Measurements from ENCODE around the gene MT4. TPM values are rescaled to one million over a fixed set of nuclear protein-coding genes. Genes with fewer than 3 reads are reported as not detected.

MT4 gene
- total and polyA plus RNA-seq, 9 donors: not detected

DNA sequence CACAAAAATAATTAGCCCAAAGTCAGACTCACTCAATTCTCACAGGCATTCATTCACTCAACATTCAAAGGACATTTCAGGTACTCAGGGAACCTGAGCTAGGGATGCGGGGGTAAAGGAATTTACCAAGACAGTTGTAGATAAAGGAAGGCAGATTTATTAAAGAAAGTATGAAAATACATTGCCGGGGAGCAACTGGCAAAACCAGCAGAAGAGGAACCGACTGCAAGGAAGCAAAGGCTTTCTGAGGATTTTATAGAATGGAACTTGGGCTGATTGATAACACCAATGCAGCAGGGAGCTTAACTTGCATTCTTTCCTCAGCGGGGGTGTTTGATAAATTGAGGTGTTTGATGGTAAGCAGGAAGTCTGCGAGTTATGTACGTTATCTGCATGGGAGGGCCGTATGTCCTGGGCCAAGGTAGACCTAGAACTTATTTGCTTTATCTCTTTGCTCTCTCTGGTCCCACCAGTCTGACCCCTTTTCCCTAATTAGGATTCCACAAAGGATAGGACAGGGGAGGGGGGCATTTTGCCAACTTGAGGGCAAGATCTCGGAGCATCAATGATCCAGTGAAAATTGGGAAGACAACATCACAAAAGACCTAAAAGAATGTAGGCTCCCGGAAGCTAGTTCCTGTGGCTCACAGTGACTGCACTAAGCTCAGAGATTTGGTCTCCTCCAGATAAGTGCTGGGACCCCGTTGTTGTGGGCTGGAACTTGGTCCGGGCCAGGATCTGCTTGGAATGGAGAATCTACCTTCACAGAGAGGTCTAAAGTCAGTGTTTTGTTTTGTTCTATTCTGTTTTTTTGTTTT lies 18.7 kb downstream of the MT4 start:
- TF ChIP-seq POLR2A (IDR thresholded peaks at IDR 0.05) (no peak), EP300 (IDR thresholded peaks at IDR 0.05) (no peak)
- TF ChIP-seq, protein P1, sequence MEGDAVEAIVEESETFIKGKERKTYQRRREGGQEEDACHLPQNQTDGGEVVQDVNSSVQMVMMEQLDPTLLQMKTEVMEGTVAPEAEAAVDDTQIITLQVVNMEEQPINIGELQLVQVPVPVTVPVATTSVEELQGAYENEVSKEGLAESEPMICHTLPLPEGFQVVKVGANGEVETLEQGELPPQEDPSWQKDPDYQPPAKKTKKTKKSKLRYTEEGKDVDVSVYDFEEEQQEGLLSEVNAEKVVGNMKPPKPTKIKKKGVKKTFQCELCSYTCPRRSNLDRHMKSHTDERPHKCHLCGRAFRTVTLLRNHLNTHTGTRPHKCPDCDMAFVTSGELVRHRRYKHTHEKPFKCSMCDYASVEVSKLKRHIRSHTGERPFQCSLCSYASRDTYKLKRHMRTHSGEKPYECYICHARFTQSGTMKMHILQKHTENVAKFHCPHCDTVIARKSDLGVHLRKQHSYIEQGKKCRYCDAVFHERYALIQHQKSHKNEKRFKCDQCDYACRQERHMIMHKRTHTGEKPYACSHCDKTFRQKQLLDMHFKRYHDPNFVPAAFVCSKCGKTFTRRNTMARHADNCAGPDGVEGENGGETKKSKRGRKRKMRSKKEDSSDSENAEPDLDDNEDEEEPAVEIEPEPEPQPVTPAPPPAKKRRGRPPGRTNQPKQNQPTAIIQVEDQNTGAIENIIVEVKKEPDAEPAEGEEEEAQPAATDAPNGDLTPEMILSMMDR (IDR thresholded peaks at IDR 0.05): no peak
- intact Hi-C loops (cut with DNase I): loop anchor here in 2 of 4 donors (10.0 kb wide), 2 partner anchors 69 to 101 kb away; partner anchors contain the start of gene MT1X (in 1 of the 2)
- no peaks in the 10 kb centered on the region for H3K27me3 ChIP-seq
- no peaks in the 10 kb centered on the region for H3K36me3 ChIP-seq
- no peaks in the 10 kb centered on the region for H3K4me1 ChIP-seq (ENCODE audit: insufficient read depth)
- DNase-seq: no peak
- no peak overlapping the region for H3K4me3 ChIP-seq
- WGBS, 3 donors: 25 to 40% (median 26%) methylated on average over 11 of the region's 11 CpGs
- no peak overlapping the region for H3K27ac ChIP-seq
- no peaks in the 10 kb centered on the region for H3K9me3 ChIP-seq

DNA sequence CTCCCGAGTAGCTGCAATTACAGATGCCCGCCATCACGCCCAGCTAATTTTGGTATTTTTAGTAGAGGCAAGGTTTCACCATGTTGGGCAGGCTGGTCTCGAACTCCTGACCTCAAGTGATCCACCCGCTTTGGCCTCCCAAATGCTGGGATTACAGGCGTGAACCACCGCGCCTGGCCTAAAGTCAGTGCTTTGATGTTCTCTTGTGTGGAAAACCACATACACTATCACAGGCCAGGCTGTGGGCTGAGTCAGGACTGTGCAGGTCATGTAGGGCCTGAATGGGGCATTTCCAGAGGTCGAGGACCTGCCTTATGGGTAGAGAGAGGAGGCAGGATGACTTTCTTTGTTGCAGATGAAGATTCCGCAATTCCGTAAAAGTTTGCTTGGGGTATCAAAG lies 19.4 kb downstream of the MT4 start:
- Histone ChIP-seq H3K36me3 (no peaks in the 10 kb centered on the region), H3K27ac (no peak overlapping the region), H3K4me3 (no peak overlapping the region), H3K27me3 (no peaks in the 10 kb centered on the region), H3K4me1 (ENCODE audit: insufficient read depth) (no peaks in the 10 kb centered on the region), H3K9me3 (no peaks in the 10 kb centered on the region)
- TF ChIP-seq EP300 (IDR thresholded peaks at IDR 0.05): no peak
- TF ChIP-seq, protein P1 (IDR thresholded peaks at IDR 0.05): no peak
- no peak for TF ChIP-seq POLR2A (IDR thresholded peaks at IDR 0.05)
- intact Hi-C loops (cut with DNase I): loop anchor here in 2 of 4 donors (10.0 kb wide), 2 partner anchors 69 to 101 kb away; partner anchors contain the start of gene MT1X (in 1 of the 2)
- 86 to 93% (median 92%) methylated on average over 11 of the region's 11 CpGs for WGBS, 3 donors
- DNase-seq: no peak

DNA sequence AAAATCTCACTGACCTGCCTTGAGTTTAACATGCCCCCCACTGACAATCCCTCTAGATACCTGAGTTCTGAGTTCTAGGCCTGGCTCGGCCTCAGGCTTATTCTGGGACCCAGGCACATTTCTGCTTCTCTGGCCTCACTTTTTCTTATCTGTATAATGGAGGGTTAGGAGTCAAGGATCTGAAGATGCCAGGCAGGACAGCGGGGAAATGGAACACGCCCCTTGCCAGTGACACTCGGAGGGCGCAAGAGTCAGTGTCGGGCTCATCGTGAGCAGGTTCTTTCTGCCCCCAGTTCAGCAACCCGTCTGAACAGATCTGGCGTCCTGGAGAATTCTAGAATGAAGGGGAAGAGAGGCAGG lies 23.9 kb downstream of the MT4 start:
- Histone ChIP-seq H3K9me3 (no peaks in the 10 kb centered on the region), H3K27me3 (no peaks in the 10 kb centered on the region), H3K36me3 (no peaks in the 10 kb centered on the region), H3K4me1 (ENCODE audit: insufficient read depth) (peaks cover 3% of the 10 kb centered on the region), H3K4me3 (no peak overlapping the region), H3K27ac (no peak overlapping the region)
- no peak for TF ChIP-seq POLR2A (IDR thresholded peaks at IDR 0.05)
- TF ChIP-seq EP300 (IDR thresholded peaks at IDR 0.05): no peak
- TF ChIP-seq, protein P1 (IDR thresholded peaks at IDR 0.05): no peak
- intact Hi-C loops (cut with DNase I): loop anchor here in 2 of 4 donors (10.0 kb wide), 2 partner anchors 74 to 96 kb away; partner anchors contain the start of gene MT1X (in 1 of the 2)
- no peak for DNase-seq
- 26 to 34% (median 30%) methylated on average over 9 of the region's 9 CpGs for WGBS, 3 donors

DNA sequence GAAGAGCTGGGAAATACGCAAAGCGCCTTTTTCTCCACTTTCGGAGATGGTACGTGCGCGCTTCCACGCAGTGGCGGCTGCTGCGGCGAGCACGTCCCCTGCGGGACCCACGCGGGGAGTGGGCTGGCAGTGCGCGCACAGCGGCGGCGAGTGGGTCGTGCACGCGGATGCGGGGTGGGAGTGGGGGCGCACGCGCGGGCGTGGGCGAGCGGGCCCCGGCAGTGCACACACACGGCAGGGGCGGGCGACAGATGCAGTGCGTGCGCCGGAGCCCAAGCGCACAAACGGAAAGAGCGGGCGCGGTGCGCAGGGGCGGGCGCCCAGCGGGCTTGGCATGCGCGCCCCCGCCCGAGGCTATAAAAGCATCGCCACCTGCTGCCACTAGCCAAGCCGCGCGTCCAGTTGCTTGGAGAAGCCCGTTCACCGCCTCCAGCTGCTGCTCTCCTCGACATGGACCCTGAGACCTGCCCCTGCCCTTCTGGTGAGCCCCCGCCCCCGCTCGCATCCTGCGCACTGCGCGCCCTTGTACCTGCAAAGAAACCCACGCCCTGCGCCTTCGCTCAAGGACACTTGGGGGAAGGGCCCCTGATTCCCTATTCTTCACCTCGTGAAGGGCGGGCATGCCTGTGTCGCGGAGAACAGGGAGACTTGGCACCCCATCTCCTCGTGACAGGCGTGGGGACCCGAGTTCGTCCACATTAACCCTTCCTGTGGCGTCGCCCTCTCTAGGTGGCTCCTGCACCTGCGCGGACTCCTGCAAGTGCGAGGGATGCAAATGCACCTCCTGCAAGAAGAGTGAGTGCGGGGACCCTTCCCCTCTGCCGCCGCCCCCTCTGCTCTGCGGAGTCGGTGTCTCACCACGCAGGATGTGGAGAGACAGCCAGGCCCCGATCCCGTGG lies 24.5 kb downstream of the MT4 start, which contains the start of gene MT3:
Gene MT3 (plus strand): TSS at position 388 of the 899 bp plus-strand sequence. CDS start 63 bp downstream, at position 451.
- Histone ChIP-seq H3K27me3 (no peaks in the 10 kb centered on the region), H3K4me3 (no peak within 1 kb of the TSS), H3K4me1 (ENCODE audit: insufficient read depth) (peaks cover 3% of the 10 kb centered on the region), H3K27ac (no peak within 1 kb of the TSS), H3K9me3 (no peaks in the 10 kb centered on the region), H3K36me3 (no peaks in the 10 kb centered on the region)
- peak in 1 of 5 donors; percentile 15 for DNase-seq
- intact Hi-C loops (cut with DNase I): loop anchor here in 2 of 4 donors (10.0 kb wide), 2 partner anchors 75 to 95 kb away; partner anchors contain the start of gene MT1X (in 1 of the 2)
- 4% methylated on average over 61 to 87 of the region's 87 CpGs for WGBS, 3 donors
- TF ChIP-seq, protein P1 (IDR thresholded peaks at IDR 0.05): no peak
- TF ChIP-seq POLR2A (IDR thresholded peaks at IDR 0.05) (no peak), EP300 (IDR thresholded peaks at IDR 0.05) (no peak)

Measured in ovary (tissue), 9 donors.